ENCODE data around the gene NECAB2. TPM values are rescaled to one million over a fixed set of nuclear protein-coding genes. Genes with fewer than 3 reads are reported as not detected.
A peak's percentile ranks its signal among the peaks of the same experiment; 100 is the strongest.

Gene NECAB2
- total RNA-seq, 1 donor from 2014 or later, result not detected

DNA sequence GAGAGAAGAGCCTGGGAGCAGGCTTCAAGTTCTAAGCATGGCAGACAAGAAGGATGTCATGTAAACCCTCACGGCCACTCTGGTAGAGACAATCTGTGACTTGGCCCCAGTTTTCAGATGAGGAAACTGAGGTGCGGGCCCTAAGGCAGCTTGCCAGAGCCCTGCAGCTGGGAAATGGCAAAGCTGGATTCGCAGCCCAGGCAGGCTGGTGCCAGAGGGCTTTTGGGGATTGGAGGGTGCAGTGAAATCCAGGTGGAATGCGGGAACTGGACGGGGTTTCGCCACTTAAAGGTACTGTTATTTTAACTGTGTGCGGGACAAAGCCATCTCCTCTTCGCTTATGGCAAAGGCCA is 15.5 kb upstream of the NECAB2 start:
- DNase-seq (ENCODE audit: low read depth in 2 of 2), result peak in 1 of 2 donors; percentile 1

DNA sequence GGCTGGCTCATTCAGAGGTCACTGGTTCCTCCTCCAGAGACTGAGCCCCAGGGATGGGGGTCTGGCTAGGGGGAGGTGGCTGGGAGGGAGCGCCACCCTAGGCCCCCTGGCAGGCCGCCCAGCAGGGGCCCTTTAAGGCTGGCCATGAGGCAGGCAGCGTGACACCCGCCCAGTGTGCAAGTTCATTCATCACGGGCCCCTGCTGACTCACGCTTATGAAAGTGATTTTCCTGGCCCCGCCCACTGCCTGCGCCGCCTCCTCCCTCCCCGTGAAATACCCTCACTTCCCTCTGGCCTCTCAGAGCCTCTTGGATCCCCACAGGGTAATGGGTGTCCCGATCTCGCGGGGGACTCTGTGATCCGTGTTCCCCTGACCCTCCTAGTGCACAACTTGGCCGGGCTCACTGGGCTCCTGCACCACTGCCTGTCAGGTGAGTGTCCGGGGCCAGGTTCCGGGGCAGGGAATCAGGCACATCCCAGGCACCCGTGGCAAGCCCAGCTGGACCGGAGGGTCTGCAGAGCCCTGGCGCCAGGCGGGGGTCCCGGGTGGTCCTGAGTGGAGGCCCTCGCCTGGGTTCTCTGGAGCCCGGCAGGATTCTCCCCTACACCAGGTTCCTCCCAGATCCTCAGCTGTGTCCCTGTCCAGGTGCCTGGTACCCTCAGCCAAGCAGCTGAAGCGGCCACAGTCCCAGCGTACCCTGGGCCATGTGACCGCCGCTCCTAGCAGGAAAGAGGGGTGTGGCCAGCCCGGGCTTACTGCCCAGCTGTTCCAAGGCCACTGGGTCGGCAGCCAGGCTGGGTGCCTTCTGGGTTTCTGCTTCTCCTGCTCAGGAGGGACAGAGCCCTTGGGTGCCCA is 14.9 kb upstream of the NECAB2 start, which contains the start of gene OSGIN1:
TSS of gene OSGIN1 (plus strand) at position 301 of the 856 bp plus-strand sequence. CDS start 4,432 bp downstream, outside the sequence.
- peak; percentile 71 to 92 for DNase-seq (ENCODE audit: low read depth in 2 of 2)

DNA sequence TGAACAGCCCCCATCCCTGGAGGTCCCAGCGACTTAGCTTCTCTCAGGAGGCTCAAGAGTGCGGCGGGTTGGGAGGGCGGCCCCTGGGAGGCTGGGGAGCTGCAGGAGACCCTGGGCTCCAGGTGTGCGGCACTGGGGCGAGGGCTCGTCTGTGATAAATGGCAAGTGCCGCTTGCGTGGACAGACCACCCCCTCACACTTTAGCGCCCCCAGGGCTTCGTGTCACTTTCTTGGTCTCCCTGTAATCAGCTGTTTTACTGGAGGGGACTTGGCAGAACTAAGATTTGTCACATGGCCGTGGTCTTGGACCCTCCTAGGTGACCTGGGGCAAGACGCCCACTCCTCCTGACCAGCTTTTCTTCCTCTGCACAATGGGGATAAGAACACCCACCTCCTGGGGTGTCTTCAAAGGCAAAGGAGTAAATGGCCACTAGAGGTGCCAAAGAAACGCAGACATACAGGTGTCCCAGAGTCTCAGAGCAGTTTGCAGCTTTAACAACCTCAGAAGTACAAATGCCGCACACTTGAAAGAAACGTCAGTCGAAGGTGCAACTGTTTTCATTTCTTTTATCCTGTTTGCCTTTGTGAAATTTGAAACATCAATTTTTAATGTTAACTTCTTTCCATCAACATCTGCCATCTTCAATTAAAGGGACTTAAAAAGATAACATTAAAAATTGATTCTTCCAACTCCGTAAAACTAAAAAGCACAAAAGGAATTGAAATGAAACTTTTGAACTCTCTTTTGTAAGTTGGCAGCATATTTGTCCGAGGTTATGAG is 14.1 kb upstream of the NECAB2 start:
- DNase-seq (ENCODE audit: low read depth in 2 of 2), result peak in 1 of 2 donors; percentile 49

DNA sequence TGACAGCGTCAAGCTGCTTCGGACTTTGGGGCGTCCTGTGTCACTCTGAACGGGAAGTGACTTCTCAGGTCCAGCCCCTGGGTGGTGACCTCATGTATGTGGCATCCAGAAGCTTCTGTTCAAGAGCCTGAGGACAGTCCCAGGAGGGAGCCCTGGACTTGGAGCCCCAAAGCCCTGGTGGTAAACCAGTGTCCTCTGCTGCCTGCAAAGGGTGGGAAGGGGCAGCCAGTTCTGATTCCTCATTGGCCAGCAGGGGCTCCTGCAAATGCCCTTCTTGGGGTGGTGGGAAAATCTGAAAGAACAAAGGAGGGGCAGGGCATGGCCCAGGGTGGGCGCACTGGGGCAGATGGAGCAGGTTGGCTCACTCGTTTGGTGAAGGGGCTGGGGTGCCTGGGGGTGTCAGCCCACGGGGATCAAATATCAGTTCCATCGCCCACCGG is 13.4 kb upstream of the NECAB2 start:
- DNase-seq (ENCODE audit: low read depth in 2 of 2), result peak in 1 of 2 donors; percentile 53

DNA sequence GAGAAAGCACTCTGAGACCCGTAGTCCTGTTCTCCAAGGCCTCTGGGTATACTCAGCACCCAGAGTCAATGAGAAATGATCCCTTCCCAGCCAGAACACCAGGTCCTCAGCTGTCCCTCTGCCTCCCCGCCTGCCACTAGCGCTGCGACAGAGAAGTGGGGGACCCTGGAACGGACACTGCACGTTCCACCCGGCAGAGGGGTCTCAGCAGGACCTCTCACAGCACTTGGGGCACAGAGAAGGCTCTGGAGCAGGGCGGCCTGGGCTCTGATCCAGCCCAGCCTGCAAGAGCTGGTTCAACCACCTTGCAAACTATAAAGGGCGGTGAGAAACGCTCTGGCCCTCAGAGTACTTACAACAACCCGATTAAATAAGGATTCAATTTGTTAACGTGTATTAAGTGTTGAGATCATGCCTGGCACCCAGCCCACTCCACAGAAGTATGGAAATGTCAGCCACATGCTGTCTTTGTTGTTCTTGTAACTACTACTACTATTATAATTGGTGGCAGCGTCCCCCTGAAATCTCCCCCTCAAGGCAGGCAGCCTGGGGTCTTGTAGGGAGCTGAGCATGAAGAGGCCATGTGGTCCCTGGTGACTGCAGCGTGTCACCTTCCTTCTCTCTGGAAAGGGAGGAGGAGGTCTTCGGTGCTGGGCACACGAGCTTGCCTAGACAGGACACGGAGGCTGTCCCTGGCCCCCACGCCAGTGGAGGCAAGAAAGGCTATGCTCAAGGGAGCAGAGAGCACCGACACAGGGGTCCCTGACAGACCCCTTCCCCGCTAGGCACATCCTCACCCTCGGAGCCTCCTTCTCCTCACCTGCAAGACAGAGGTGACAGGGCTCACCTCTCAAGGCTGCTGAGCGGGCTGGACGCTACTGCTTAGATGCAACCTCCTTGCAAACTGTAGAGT is 12.6 kb upstream of the NECAB2 start:
- no peak for DNase-seq (ENCODE audit: low read depth in 2 of 2)

DNA sequence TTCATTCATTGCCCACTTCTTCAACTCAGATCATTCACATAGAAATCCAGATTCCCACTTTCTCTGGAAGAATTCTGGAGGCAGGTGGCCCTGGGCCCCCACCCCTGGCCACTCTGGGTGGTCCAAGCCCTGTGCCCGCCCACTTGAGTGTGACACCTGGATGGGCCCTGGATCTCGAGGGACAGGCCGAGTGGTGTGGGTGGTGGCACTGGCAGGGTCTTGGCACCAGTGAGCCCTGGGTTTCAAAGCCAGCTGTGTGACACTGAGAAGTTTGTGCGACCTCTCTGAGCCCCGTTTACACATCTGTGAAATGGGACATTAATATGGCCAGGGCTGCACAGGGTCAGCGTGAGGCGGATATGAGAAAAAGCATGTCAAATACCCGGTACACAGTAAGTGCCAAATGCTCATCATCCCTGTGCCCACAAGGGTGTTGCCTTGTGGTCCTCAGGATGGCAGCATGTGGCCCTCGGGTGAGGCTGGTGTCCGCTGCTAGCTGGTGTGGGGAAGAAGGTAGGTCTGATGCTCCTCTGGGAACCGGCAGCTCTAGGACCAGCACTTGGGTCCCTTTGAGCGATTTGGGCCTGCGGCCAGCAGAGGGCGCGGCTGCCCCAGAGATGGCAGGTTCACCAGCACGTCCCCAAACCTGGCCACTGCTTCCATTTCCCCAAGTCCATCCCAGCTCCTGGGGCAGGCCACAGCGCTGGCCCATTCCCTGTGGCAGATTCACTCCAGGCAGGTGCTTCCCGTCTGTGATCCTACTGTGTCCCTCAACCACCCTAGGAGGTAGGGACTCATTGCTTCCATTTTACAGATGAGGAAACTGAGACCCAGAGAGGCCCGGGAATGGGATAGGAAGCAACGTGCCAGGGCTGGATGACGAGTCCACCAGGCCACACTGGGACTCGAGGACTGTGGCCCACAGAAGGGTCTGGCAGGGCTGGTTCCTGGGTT is 11.4 kb upstream of the NECAB2 start:
- peak; percentile 65 to 80 for DNase-seq (ENCODE audit: low read depth in 2 of 2)

DNA sequence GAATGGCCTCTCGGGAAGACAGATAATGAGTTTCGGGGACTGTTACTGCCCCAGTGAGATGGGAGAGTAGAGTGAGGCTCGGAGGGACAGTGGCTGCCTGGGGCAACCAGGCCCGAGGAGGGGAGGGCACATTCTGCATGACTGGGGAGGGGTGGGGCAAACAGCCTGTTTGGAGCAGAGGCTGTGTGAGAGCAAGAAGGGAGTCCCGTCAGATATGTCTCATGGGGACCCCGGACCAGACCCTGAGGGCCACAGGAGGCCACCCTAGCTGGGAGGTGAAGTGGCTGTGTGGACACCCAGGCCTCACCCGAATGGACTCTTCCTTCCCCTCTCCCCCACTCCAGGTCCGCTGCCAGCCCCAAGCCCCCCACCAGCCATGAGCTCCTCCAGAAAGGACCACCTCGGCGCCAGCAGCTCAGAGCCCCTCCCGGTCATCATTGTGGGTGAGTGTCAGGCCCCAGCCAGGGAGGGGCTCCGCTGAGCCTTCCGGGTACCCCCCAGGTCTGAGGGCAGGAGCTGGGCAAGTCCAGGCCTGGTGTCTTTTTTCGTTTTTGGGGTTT is 10.7 kb upstream of the NECAB2 start:
- no peak for DNase-seq (ENCODE audit: low read depth in 2 of 2)

DNA sequence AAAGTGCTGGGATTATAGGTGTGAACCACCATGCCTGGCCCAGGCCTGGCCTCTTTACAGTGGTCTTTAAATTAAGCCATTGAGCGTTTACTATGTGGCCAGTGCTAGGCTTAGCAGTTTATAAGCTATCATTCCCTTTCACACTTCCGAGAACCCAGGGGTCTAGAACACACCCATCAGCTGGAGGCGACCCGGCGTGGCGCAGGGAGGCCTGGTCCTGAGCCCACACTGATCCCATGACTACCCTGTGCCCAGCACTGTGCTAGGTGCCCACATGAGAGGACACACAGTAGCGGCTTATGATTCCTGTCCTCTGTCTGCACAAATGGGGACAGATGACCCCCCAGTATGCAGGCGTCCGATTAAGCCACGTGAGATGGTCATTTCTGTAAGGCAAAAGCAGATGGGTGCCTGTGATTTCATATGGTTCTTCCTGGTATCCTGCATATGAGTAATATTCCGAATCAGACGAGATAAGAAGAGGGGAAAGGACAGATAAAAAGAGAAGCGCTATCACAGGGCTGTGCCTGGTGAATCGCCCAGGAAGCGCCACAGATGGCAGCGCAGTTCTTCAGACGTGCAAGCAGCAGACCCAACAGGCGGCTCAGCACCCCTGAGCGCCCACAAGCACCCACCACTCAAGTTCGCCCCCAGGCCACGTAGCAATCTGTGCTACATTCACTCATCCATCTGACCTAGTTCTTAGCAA is 9.8 kb upstream of the NECAB2 start:
- no peak for DNase-seq (ENCODE audit: low read depth in 2 of 2)

DNA sequence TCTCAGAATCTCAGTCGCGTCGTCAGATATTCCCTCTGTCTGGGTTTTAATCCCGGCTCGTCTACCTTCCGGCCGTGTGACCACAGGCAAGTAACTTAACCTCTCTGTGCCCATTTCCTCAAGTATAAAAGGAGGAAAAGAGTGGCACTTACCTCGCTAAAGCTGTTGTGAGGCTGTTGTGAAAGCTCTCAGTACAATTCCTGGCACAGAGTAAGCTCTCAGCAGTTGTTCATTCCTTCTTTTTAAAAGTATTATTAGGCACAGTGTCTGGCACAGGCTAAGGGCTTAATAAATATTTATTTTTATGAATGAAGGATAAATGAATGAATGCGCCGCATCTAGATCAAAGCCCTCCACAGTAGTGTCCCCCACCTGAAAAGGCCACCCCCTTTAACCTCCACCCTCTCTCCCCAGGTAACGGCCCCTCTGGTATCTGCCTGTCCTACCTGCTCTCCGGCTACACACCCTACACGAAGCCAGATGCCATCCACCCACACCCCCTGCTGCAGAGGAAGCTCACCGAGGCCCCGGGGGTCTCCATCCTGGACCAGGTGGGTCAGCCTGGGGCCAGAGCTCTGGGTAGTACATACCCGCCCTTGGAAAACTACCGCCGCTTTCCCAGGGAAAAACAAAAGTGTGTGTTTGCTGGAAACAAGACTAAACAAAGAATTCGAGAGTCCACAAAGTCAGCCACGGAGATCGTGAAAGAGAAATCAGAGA is 9.0 kb upstream of the NECAB2 start:
- no peak for DNase-seq (ENCODE audit: low read depth in 2 of 2)

DNA sequence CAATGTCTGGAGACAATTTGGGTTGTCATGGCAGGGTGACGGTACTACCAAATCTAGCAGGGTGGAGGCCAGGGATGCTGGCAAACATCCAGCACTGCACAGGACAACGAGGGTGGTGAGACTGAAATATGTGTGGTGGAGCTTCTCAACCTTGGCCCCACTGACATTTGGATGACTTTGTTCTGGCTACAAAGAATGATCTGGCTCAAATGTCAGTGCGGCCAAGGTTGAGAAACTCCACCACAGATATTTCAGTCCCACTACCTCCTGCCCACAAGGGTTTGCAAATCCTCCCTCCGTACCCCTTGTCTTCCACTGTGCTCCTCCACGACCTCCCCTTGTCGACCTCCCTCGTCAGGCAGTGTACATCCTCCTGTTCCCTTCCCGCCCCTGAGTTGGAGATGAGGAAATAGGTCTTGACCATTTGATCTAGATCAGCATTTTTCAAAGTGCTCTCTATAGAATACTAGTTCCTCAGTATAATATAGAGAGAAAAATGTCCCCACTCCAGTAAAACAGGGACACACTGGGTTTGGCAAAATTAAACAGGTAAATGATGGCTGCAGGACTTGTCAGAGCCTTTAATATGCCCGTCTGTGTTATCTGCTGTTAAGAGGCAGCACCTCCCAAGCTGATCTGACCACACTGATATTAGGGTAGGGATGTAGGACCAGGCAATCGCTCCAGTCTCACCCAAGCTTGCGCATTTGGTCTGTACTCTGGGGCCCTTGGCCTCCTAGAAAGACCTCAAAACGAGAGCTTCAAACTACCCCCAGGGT is 8.2 kb upstream of the NECAB2 start:
- DNase-seq (ENCODE audit: low read depth in 2 of 2), result no peak

DNA sequence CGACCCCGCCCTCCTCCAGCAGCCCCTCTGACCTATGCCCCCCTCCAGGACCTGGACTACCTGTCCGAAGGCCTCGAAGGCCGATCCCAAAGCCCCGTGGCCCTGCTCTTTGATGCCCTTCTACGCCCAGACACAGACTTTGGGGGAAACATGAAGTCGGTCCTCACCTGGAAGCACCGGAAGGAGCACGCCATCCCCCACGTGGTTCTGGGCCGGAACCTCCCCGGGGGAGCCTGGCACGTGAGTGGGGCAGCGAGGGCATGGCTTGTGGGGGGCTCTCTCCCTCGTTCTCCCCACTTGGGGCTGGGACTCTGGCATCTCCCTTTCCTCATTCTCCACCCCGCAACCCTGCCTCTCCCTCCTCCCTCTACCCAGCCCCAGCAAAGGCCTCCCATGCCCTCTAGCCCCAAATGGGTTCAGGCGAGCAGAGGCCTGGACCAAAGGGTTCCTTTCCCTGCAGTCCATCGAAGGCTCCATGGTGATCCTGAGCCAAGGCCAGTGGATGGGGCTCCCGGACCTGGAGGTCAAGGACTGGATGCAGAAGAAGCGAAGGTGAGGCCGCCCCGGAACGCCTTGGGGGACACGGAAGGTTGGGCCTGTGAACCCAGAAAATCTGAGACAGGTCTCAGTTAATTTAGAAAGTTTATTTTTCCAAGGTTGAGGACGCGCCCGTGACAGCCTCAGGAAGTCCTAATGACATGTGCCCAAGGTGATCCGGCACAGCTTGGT is 7.4 kb upstream of the NECAB2 start:
- DNase-seq (ENCODE audit: low read depth in 2 of 2), result no peak

DNA sequence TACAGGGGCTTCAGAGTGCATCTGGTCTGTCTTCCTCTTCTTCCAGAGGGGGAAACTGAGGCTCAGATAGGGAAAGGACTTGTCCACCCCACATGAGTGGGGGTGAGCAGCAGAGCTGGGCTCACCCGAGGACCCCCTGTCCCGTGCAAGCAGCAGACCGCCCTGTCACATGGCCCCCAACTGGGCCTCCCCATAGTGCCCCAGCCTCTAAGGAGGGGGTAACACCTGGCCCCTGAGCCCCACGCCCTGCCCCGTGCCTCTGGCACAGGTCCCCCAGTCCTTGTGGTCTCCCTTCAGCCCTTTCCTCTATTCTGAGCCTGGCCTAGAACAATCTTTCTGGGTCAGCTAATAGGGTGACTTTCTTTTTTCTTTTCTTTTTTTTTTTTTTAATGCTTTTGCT is 6.5 kb upstream of the NECAB2 start:
- no peak for DNase-seq (ENCODE audit: low read depth in 2 of 2)

DNA sequence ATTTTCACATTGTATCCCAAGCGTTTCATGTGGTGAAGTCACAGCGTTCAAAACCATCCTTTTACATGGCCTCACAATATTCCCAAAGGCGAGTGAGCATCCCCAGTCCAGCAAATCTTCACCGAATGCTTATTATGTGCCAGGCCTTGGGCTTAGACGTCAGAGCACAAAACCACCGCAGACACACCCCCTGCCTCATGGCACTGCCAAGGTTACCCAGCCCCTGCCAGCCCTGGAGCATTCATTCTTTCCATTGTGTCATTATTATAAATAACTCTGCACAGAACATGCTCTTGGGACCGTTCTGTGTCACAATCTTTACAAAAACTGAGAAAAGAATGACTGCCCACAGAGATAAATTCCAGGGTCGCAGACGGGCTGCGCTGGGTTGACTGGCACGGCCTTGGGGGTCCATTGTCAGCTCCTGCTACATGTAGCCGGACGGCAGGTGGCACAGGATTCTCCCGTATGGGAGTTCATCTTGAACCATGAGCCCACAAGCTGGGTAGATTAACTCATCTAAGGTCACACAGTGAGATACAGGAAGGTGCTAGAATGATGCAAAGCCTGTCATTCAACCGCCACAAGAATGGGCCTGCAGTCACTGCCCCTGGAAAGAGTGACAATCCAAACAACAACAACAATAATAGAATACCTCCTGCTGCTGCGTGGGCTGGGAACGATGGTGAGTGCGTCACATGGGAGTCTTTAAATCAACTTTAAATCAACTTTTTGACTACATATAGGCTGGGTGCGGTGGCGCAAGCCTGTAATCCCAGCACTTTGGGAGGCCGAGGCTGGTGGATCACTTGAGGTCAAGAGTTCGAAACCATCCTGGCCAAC is 4.5 kb upstream of the NECAB2 start:
- DNase-seq (ENCODE audit: low read depth in 2 of 2), result no peak

DNA sequence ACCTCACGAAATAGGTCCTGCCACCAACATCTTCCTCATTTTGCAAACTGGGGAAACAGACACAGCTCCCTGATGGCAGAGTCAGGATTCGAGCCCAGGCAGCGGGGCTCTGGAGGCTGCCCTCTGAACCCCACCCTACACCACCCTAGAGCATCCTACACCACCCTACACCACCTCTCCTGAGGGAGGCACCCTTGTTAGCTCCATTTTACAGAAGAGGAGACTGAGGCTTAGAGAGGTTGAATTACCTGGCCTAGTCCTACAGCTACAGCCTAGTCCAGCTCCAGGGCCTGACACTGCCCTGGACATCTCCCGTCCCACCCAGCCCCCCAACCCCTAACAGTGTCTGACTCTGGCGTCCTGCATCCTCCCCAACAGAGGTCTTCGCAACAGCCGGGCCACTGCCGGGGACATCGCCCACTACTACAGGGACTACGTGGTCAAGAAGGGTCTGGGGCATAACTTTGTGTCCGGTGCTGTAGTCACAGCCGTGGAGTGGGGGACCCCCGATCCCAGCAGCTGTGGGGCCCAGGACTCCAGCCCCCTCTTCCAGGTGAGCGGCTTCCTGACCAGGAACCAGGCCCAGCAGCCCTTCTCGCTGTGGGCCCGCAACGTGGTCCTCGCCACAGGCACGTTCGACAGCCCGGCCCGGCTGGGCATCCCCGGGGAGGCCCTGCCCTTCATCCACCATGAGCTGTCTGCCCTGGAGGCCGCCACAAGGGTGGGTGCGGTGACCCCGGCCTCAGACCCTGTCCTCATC is 3.2 kb upstream of the NECAB2 start:
- DNase-seq (ENCODE audit: low read depth in 2 of 2), result no peak

DNA sequence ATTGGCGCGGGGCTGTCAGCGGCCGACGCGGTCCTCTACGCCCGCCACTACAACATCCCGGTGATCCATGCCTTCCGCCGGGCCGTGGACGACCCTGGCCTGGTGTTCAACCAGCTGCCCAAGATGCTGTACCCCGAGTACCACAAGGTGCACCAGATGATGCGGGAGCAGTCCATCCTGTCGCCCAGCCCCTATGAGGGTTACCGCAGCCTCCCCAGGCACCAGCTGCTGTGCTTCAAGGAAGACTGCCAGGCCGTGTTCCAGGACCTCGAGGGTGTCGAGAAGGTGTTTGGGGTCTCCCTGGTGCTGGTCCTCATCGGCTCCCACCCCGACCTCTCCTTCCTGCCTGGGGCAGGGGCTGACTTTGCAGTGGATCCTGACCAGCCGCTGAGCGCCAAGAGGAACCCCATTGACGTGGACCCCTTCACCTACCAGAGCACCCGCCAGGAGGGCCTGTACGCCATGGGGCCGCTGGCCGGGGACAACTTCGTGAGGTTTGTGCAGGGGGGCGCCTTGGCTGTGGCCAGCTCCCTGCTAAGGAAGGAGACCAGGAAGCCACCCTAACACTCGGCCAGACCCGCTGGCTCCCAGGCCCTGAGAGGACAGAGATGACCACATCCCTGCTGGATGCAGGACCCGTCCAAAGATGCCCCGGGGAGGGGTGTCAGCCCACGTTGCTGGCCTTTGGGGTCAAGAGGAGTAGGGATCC is 2.4 kb upstream of the NECAB2 start:
- no peak for DNase-seq (ENCODE audit: low read depth in 2 of 2)

All from dermis microvascular lymphatic vessel endothelial cell (primary cell).